HEK293 (cell line): ENCODE data around the gene NUMBL.

Experiments
- CTCF ChIA-PET: fragments of 350-600 bp; formaldehyde crosslinking; extraction: SDS; loops from one replicate; lab custom pipeline; 2021; ENCODE audit warnings: antibody characterized with exemption; lab: Yijun Ruan, JAX
- POLR2A ChIA-PET: fragments of 300-600 bp; formaldehyde crosslinking; extraction: SDS; loops from one replicate; lab custom pipeline; 2020; ENCODE audit warnings: antibody characterized with exemption, inconsistent platforms; lab: Yijun Ruan, JAX
- H3K27ac ChIP-seq: fragments of 200-500 bp; sonication (Bioruptor generic); 2 replicates; pipeline ENCODE4 v1.5.1; 2014; ENCODE audit warnings: low read depth, low read length, control low read depth, inconsistent platforms; ENCODE audit errors: extremely low read depth
- H3K36me3 ChIP-seq, 2 experiments: fragments of 200-500 bp in 1 of 2; sonication (Bioruptor generic) in 1 of 2; 1 replicate in 1 of 2; 2 replicates in 1 of 2; pipeline ENCODE4 v1.5.1; 2014 to 2017; ENCODE audit warnings: inconsistent platforms in 2 of 2, low read length in 2 of 2; ENCODE audit not compliant: control insufficient read depth in 2 of 2, insufficient read depth in 1 of 2
- H3K4me1 ChIP-seq: fragments of 200-500 bp; sonication (Bioruptor generic); 2 replicates; pipeline ENCODE4 v1.5.1; 2014; ENCODE audit warnings: mild to moderate bottlenecking, low read length, inconsistent platforms; ENCODE audit not compliant: control insufficient read depth, insufficient read depth
- H3K4me3 ChIP-seq: 2 replicates; pipeline ENCODE4 v1.5.1; 2011; ENCODE audit warnings: low read depth, mild to moderate bottlenecking, control low read depth, low read length, moderate library complexity
- H3K9me3 ChIP-seq: fragments of 200-500 bp; sonication (Bioruptor generic); 2 replicates; pipeline ENCODE4 v1.5.1; 2014; ENCODE audit warnings: low read depth, low read length, inconsistent platforms; ENCODE audit not compliant: control insufficient read depth, insufficient read depth
- GLIS2 ChIP-seq: fragments of 450-650 bp; formaldehyde crosslinking; IDR thresholded peaks from 2 replicates; pipeline ENCODE4 v1.5.1; 2016; ENCODE audit warnings: missing biosample characterization, missing genetic modification characterization
- INSM2 ChIP-seq: fragments of 450-650 bp; formaldehyde crosslinking; IDR thresholded peaks from 2 replicates; pipeline ENCODE4 v1.5.1; 2016; ENCODE audit warnings: missing biosample characterization, missing genetic modification characterization
- RBAK ChIP-seq: fragments of 450-650 bp; formaldehyde crosslinking; IDR thresholded peaks from 2 replicates; pipeline ENCODE4 v1.5.1; 2016; ENCODE audit warnings: missing biosample characterization, missing genetic modification characterization
- SP7 ChIP-seq: fragments of 450-650 bp; formaldehyde crosslinking; IDR thresholded peaks from 2 replicates; pipeline ENCODE4 v1.5.1; 2016; ENCODE audit warnings: missing biosample characterization, missing genetic modification characterization
- YY1 ChIP-seq: fragments of 450-650 bp; formaldehyde crosslinking; IDR thresholded peaks from 2 replicates; pipeline ENCODE4 v1.5.1; 2018; ENCODE audit warnings: missing biosample characterization, missing genetic modification characterization
- YY2 ChIP-seq: fragments of 450-650 bp; formaldehyde crosslinking; IDR thresholded peaks from 2 replicates; pipeline ENCODE4 v1.5.1; 2016; ENCODE audit warnings: missing biosample characterization, missing genetic modification characterization
- ZNF146 ChIP-seq: fragments of 450-650 bp; formaldehyde crosslinking; IDR thresholded peaks from 2 replicates; pipeline ENCODE4 v1.5.1; 2016; ENCODE audit warnings: missing biosample characterization, missing genetic modification characterization
- ZNF202 ChIP-seq: fragments of 450-650 bp; formaldehyde crosslinking; IDR thresholded peaks from 2 replicates; pipeline ENCODE4 v1.5.1; 2016; ENCODE audit warnings: missing biosample characterization, missing genetic modification characterization, borderline replicate concordance
- ZNF350 ChIP-seq: fragments of 450-650 bp; formaldehyde crosslinking; IDR thresholded peaks from 2 replicates; pipeline ENCODE4 v1.5.0; 2017; ENCODE audit warnings: missing biosample characterization, mild to moderate bottlenecking, missing genetic modification characterization
- ZNF398 ChIP-seq: fragments of 450-650 bp; formaldehyde crosslinking; IDR thresholded peaks from 2 replicates; pipeline ENCODE4 v1.5.1; 2017; ENCODE audit warnings: missing biosample characterization, missing genetic modification characterization
- ZNF561 ChIP-seq: fragments of 450-650 bp; IDR thresholded peaks from 2 replicates; pipeline ENCODE4 v1.5.1; 2018; ENCODE audit warnings: missing biosample characterization, missing genetic modification characterization, borderline replicate concordance
- ZNF664 ChIP-seq: fragments of 450-650 bp; formaldehyde crosslinking; IDR thresholded peaks from 2 replicates; pipeline ENCODE4 v1.5.1; 2016; ENCODE audit warnings: missing biosample characterization, missing genetic modification characterization
- ZNF768 ChIP-seq: fragments of 450-650 bp; formaldehyde crosslinking; IDR thresholded peaks from 2 replicates; pipeline ENCODE4 v1.5.1; 2018; ENCODE audit warnings: missing biosample characterization, mild to moderate bottlenecking, missing genetic modification characterization
- ZNF792 ChIP-seq: fragments of 450-650 bp; formaldehyde crosslinking; IDR thresholded peaks from 2 replicates; pipeline ENCODE4 v1.5.1; 2016; ENCODE audit warnings: missing biosample characterization, missing genetic modification characterization
- TF ChIP-seq, protein P1 (sequence below): fragments of 450-650 bp; formaldehyde crosslinking; IDR thresholded peaks from 2 replicates; pipeline ENCODE4 v1.5.1; 2016; ENCODE audit warnings: missing biosample characterization, missing genetic modification characterization

NUMBL gene

DNA sequence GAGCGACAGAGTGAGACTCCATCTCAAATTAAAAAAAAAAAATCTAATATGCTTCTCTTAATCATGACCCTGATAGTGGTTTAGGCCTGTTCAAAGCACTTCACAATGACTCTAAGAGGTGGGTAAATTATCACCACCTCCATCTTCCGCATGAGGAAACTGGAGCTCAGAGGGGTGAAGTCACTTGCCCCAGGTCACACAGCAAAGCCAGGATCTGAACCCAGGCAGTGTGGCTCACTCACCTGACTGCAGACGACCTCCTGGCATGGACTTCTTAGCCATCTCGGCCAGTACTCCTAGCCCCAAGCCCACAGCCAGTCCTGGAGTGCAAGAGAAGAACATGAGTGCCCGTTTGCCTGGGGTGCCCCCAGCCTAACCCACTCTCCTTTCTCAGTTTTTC lies 19.4 kb upstream of the NUMBL start:
- POLR2A ChIA-PET, result interaction anchor here (0.6 kb wide), 1 partner anchor 41 kb away, joined by 3 read pairs; the partner anchor contains the start of genes ACTMAP and SNRPA
- CTCF ChIA-PET, result interaction anchor here (0.6 to 1.8 kb wide), 3 partner anchors 46 to 222 kb away, joined by 4 to 5 read pairs (median 4); partner anchors contain the start of gene MIA
- H3K36me3 ChIP-seq, result peaks cover 70 to 90% of the 10 kb centered on the region in 2 experiments
- H3K4me3 ChIP-seq, result no peak overlapping the region
- H3K4me1 ChIP-seq, result peaks cover 6% of the 10 kb centered on the region
- H3K27ac ChIP-seq, result no peak overlapping the region
- H3K9me3 ChIP-seq, result no peaks in the 10 kb centered on the region
- no peak for TF ChIP-seq YY1 (tag by site-specific recombination)
- TF ChIP-seq ZNF768, result peak; percentile 80

GRCh38 chr19:40707615-40708014 lies 17.2 kb upstream of the NUMBL start:
- no peak for TF ChIP-seq RBAK (tag by site-specific recombination)
- peak; percentile 53; the same call in 1 of the 2 replicates for TF ChIP-seq ZNF664 (tag by site-specific recombination)
- no peak for TF ChIP-seq ZNF561 (tag by site-specific recombination)
- TF ChIP-seq ZNF146 (tag by site-specific recombination), result peak; percentile 76; the same call in 1 of the 2 replicates

DNA sequence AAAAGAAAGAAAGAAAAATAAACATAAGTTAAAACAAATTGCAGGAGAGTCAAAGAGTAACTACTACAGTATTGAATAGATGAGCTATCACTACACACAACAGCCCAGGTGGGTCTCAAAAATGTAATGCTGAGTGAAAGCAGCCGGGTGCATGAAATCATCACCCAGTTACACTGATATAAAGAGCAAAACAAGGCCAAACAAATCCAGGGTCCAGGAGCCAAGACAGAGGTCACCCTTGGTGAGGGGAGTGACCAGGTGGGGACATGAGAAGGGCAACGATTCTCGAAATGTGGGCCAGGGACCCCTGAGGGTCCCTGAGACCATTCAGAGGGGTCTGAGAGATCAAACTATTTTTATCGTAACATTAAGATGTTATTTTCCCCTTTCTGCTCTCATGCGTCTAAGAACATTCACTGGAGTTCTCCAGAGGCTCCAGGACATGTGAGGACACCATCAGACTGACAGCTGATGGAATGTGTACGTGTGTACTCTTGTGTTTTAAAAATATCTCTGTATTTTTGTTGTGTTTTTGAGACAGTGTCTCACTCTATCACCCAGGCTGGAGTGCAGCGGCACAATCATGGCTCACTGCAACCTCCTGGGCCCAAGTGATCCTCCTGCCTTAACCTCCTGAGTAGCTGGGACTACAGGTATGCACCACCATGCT lies 15.6 kb upstream of the NUMBL start:
- TF ChIP-seq, protein P1, sequence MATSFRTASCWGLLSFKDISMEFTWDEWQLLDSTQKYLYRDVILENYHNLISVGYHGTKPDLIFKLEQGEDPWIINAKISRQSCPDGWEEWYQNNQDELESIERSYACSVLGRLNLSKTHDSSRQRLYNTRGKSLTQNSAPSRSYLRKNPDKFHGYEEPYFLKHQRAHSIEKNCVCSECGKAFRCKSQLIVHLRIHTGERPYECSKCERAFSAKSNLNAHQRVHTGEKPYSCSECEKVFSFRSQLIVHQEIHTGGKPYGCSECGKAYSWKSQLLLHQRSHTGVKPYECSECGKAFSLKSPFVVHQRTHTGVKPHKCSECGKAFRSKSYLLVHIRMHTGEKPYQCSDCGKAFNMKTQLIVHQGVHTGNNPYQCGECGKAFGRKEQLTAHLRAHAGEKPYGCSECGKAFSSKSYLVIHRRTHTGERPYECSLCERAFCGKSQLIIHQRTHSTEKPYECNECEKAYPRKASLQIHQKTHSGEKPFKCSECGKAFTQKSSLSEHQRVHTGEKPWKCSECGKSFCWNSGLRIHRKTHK (tag by site-specific recombination), result no peak
- TF ChIP-seq ZNF398 (tag by site-specific recombination) (no peak), ZNF202 (tag by site-specific recombination) (no peak), SP7 (tag by site-specific recombination) (no peak), ZNF350 (tag by site-specific recombination) (no peak), GLIS2 (no peak)
- Histone ChIP-seq H3K4me1 (no peaks in the 10 kb centered on the region), H3K27ac (0 out of 2 replicates have a peak overlapping the region, but pooled peaks have one; percentile 1), H3K36me3 (peaks cover 87 to 95% of the 10 kb centered on the region in 2 experiments), H3K9me3 (no peaks in the 10 kb centered on the region), H3K4me3 (no peak overlapping the region)
- ChIA-PET POLR2A (interaction anchor here (0.6 to 1.9 kb wide), 4 partner anchors 10 to 441 kb away, joined by 3 to 8 read pairs (median 6); partner anchors contain the start of genes ACTMAP, COQ8B and ITPKC), CTCF (interaction anchor here (0.6 to 1.5 kb wide), 3 partner anchors 61 to 285 kb away, joined by 3 to 6 read pairs (median 3); no protein-coding TSS in a partner anchor)

More at GRCh38 chr19:40707615-40708014, 17.2 kb upstream of the NUMBL start:
- Histone ChIP-seq H3K36me3 (peaks cover 84 to 97% of the 10 kb centered on the region in 2 experiments), H3K9me3 (no peaks in the 10 kb centered on the region), H3K27ac (no peak overlapping the region), H3K4me1 (no peaks in the 10 kb centered on the region), H3K4me3 (no peak overlapping the region)
- ChIA-PET CTCF (interaction anchor here (0.6 to 1.7 kb wide), 6 partner anchors 55 to 1729 kb away, joined by 3 to 6 read pairs (median 4); partner anchors contain the start of gene EGLN2), POLR2A (interaction anchor here (0.6 to 1.2 kb wide), 4 partner anchors 9 to 43 kb away, joined by 3 to 7 read pairs (median 4); partner anchors contain the start of genes ACTMAP, COQ8B, ITPKC and NUMBL)

DNA sequence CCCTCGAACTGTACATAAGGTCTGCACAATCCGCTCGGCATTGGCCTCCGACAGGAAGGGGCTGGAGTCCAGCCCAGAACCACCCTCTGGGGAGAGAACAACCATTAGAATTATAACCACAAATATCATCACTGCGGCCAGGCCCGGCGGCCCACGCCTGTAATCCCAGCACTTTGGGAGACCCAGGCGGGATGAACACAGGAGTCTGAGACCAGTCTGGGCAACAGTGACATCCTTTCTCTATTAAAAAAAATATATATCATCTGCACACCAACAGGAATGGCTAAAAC lies 14.9 kb upstream of the NUMBL start:
- peaks cover 88 to 89% of the 10 kb centered on the region in 2 experiments for H3K36me3 ChIP-seq

More for the DNA sequence above, 14.9 kb upstream of the NUMBL start:
- ChIA-PET POLR2A (interaction anchor here (1.9 kb wide), 1 partner anchor 11 kb away, joined by 8 read pairs; the partner anchor contains the start of genes COQ8B and ITPKC), CTCF (no interaction called here)
- Histone ChIP-seq H3K27ac (no peak overlapping the region), H3K9me3 (no peaks in the 10 kb centered on the region), H3K4me1 (no peaks in the 10 kb centered on the region), H3K4me3 (no peak overlapping the region)
- TF ChIP-seq YY2 (no peak), INSM2 (tag by site-specific recombination) (no peak), ZNF792 (no peak)
